ENCODE measurements around the gene BATF2. TPM values are rescaled to one million over a fixed set of nuclear protein-coding genes. Genes with fewer than 3 reads are reported as not detected.

BATF2 gene
- total and polyA plus RNA-seq, 10 of the 15 experiments (the other 5 are each of a cell fraction or from before 2014, with no cell fraction given) = 0.18 to 1.1 (median 0.38) TPM; not detected in 1

DNA sequence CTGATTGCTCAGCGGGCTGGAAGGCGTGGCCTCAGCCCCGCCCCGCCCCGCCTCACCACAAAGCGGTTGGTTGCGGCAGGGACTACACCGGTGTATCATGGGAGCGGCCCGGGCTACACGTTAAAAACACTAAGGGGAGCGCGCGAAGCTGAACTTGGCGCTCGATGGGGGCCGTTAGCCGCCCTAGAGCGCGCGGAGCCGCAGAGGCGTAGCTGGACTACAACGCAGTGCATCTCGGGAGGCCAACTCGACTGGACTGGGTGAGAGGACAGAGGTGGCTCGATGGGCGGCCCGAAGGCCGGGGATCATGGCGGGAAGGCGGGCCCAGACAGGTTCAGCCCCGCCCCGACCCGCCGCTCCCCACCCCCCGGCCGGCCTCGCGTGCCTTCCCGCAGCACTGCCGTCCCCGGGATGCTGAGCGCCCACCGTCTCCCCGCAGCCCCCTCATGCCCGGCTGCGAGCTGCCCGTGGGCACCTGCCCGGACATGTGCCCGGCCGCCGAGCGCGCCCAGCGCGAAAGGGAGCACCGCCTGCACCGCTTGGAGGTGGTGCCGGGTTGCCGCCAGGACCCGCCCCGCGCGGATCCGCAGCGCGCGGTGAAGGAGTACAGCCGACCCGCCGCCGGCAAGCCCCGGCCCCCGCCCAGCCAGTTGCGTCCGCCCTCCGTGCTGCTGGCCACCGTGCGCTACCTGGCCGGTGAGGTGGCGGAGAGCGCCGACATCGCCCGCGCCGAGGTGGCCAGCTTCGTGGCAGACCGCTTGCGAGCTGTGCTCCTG lies 44.3 kb upstream of the BATF2 start, which contains the start of gene SAC3D1 (continued):
- TF ChIP-seq JUNB (IDR thresholded peaks at IDR 0.05) (no peak), SMAD1 (IDR thresholded peaks at IDR 0.05; ENCODE audit: low read depth, partially characterized antibody) (no peak), NFIC (IDR thresholded peaks at IDR 0.05; ENCODE audit: low read depth, low read length) (no peak), NFYA (IDR thresholded peaks at IDR 0.05; ENCODE audit: borderline replicate concordance, low read depth, low read length) (no peak), ATF7 (IDR thresholded peaks at IDR 0.05; ENCODE audit: low read depth) (peak; percentile 22; the same call in 1 of the 2 replicates), ETV6 (conservative IDR thresholded peaks at IDR 0.05 in 1 of 2, IDR thresholded peaks at IDR 0.05 in 1 of 2; ENCODE audit: borderline replicate concordance in 1 of 2, low read depth in 1 of 2) (no peak), TCF3 (IDR thresholded peaks at IDR 0.05; ENCODE audit: borderline replicate concordance, insufficient read depth, low read depth, low read length) (no peak), CHD4 (IDR thresholded peaks at IDR 0.05) (no peak), MEF2A (IDR thresholded peaks at IDR 0.05; ENCODE audit: insufficient read depth, low read depth, low read length) (no peak), BMI1 (IDR thresholded peaks at IDR 0.05; ENCODE audit: borderline replicate concordance) (no peak), STAT1 (conservative IDR thresholded peaks at IDR 0.05) (0 out of 2 replicates have a peak, but pooled peaks have one; percentile 38), SUPT20H (IDR thresholded peaks at IDR 0.05; ENCODE audit: borderline replicate concordance, control insufficient read depth, low read depth, low read length) (no peak), CREB1 (IDR thresholded peaks at IDR 0.05; ENCODE audit: low read depth) (peak; percentile 46; the same call in 1 of the 2 replicates), RAD51 (IDR thresholded peaks at IDR 0.05) (no peak), MXI1 (IDR thresholded peaks at IDR 0.05; ENCODE audit: low read depth, low read length) (peak; percentile 62)
- TF ChIP-seq, protein P1, sequence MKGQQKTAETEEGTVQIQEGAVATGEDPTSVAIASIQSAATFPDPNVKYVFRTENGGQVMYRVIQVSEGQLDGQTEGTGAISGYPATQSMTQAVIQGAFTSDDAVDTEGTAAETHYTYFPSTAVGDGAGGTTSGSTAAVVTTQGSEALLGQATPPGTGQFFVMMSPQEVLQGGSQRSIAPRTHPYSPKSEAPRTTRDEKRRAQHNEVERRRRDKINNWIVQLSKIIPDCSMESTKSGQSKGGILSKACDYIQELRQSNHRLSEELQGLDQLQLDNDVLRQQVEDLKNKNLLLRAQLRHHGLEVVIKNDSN (IDR thresholded peaks at IDR 0.05; ENCODE audit: borderline replicate concordance, extremely low read length, insufficient read depth, low read depth, low read length) = no peak
- TF ChIP-seq, protein P2, sequence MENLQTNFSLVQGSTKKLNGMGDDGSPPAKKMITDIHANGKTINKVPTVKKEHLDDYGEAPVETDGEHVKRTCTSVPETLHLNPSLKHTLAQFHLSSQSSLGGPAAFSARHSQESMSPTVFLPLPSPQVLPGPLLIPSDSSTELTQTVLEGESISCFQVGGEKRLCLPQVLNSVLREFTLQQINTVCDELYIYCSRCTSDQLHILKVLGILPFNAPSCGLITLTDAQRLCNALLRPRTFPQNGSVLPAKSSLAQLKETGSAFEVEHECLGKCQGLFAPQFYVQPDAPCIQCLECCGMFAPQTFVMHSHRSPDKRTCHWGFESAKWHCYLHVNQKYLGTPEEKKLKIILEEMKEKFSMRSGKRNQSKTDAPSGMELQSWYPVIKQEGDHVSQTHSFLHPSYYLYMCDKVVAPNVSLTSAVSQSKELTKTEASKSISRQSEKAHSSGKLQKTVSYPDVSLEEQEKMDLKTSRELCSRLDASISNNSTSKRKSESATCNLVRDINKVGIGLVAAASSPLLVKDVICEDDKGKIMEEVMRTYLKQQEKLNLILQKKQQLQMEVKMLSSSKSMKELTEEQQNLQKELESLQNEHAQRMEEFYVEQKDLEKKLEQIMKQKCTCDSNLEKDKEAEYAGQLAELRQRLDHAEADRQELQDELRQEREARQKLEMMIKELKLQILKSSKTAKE (IDR thresholded peaks at IDR 0.05; ENCODE audit: low read depth, poor library complexity, severe bottlenecking) = no peak
- TF ChIP-seq, protein P3, sequence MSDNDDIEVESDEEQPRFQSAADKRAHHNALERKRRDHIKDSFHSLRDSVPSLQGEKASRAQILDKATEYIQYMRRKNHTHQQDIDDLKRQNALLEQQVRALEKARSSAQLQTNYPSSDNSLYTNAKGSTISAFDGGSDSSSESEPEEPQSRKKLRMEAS (IDR thresholded peaks at IDR 0.05; ENCODE audit: low read depth, low read length) = 0 out of 2 replicates have a peak, but pooled peaks have one; percentile 9
- TF ChIP-seq, protein P4, sequence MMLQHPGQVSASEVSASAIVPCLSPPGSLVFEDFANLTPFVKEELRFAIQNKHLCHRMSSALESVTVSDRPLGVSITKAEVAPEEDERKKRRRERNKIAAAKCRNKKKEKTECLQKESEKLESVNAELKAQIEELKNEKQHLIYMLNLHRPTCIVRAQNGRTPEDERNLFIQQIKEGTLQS (IDR thresholded peaks at IDR 0.05; ENCODE audit: borderline replicate concordance, extremely low read depth, low read depth, low read length) = no peak
- TF ChIP-seq, protein P5, sequence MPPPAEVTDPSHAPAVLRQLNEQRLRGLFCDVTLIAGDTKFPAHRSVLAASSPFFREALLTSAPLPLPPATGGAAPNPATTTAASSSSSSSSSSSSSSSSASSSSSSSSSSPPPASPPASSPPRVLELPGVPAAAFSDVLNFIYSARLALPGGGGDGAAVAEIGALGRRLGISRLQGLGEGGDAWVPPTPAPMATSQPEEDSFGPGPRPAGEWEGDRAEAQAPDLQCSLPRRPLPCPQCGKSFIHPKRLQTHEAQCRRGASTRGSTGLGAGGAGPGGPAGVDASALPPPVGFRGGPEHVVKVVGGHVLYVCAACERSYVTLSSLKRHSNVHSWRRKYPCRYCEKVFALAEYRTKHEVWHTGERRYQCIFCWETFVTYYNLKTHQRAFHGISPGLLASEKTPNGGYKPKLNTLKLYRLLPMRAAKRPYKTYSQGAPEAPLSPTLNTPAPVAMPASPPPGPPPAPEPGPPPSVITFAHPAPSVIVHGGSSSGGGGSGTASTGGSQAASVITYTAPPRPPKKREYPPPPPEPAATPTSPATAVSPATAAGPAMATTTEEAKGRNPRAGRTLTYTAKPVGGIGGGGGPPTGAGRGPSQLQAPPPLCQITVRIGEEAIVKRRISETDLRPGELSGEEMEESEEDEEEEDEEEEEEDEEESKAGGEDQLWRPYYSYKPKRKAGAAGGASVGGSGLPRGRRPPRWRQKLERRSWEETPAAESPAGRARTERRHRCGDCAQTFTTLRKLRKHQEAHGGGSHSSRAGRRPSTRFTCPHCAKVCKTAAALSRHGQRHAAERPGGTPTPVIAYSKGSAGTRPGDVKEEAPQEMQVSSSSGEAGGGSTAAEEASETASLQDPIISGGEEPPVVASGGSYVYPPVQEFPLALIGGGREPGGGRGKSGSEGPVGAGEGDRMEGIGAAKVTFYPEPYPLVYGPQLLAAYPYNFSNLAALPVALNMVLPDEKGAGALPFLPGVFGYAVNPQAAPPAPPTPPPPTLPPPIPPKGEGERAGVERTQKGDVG (CRISPR knock-in tag; IDR thresholded peaks at IDR 0.05) = no peak
